ACHN (cell line): ENCODE data around the gene ERCC3.

Experiments used
- DNase-seq: peaks from one replicate; pipeline ENCODE4 v3.0.0-alpha.2; 2015
- in situ Hi-C: cut with HindIII; loops from 2 replicates; pipeline ENCODE4 v1.10.0; 2017; ENCODE audit warnings: low sequenced_read_pairs, low pct_ligation_motif_present, low pct_unique_long_range_greater_than_20kb

ERCC3 gene

GRCh38 chr2:127293748-127294562 is at the start of gene ERCC3:
Gene ERCC3 (minus strand): TSS chr2:127294144. CDS start chr2:127294081, 63 bp downstream.
- in situ Hi-C loops = no loop called here
- DNase-seq = peak; percentile 89

- no peak for DNase-seq
- in situ Hi-C loops = no loop called here
Measured at GRCh38 chr2:127343277-127343676, 49.3 kb upstream of the ERCC3 start.

- in situ Hi-C loops = no loop called here
- DNase-seq = no peak
Measured at GRCh38 chr2:127342101-127342500, 48.2 kb upstream of the ERCC3 start.

- in situ Hi-C loops = no loop called here
- DNase-seq = no peak
Measured at GRCh38 chr2:127332335-127332734, 38.4 kb upstream of the ERCC3 start.

- in situ Hi-C loops = no loop called here
- DNase-seq = no peak
Measured at GRCh38 chr2:127330753-127331152, 36.8 kb upstream of the ERCC3 start.

GRCh38 chr2:127326289-127326945 is 32.5 kb upstream of the ERCC3 start:
- in situ Hi-C loops = no loop called here
- DNase-seq = no peak

GRCh38 chr2:127324635-127325034 is 30.7 kb upstream of the ERCC3 start:
- peak; percentile 58 for DNase-seq
- in situ Hi-C loops = no loop called here

- no peak for DNase-seq
- in situ Hi-C loops = no loop called here
Measured at GRCh38 chr2:127321303-127321702, 27.4 kb upstream of the ERCC3 start.

GRCh38 chr2:127320586-127321275 is 26.8 kb upstream of the ERCC3 start:
- no peak for DNase-seq
- in situ Hi-C loops = no loop called here

- in situ Hi-C loops = no loop called here
- no peak for DNase-seq
Measured at GRCh38 chr2:127320067-127320466, 26.1 kb upstream of the ERCC3 start.

GRCh38 chr2:127314193-127314988 is 20.4 kb upstream of the ERCC3 start:
- no peak for DNase-seq

GRCh38 chr2:127313406-127313805 is 19.5 kb upstream of the ERCC3 start:
- DNase-seq = no peak

More at GRCh38 chr2:127314193-127314988, 20.4 kb upstream of the ERCC3 start:
- in situ Hi-C loops = no loop called here

GRCh38 chr2:127310980-127311379 is 17.0 kb upstream of the ERCC3 start:
- in situ Hi-C loops = no loop called here
- no peak for DNase-seq

More at GRCh38 chr2:127313406-127313805, 19.5 kb upstream of the ERCC3 start:
- in situ Hi-C loops = no loop called here

- no peak for DNase-seq
- in situ Hi-C loops = no loop called here
Measured at GRCh38 chr2:127309468-127309867, 15.5 kb upstream of the ERCC3 start.

GRCh38 chr2:127308586-127309138 is 14.7 kb upstream of the ERCC3 start:
- DNase-seq = no peak
- in situ Hi-C loops = no loop called here

- no peak for DNase-seq
- in situ Hi-C loops = no loop called here
Measured at GRCh38 chr2:127305990-127306585, 12.1 kb upstream of the ERCC3 start.

GRCh38 chr2:127302168-127302567 is 8.2 kb upstream of the ERCC3 start:
- DNase-seq = no peak
- in situ Hi-C loops = no loop called here

- peak; percentile 16 for DNase-seq
- in situ Hi-C loops = no loop called here
Measured at GRCh38 chr2:127293386-127293747, 577 bp downstream of the ERCC3 start.
